KMS-11 (cell line): ENCODE measurements around the gene TMUB2.
A peak's percentile ranks its signal among the peaks of the same experiment; 100 is the strongest.

ENCODE experiments used
- H2AFZ ChIP-seq: fragments of 200-600 bp; sonication (generic); 2 replicates; pipeline ENCODE4 v1.6.1; 2016; ENCODE audit warnings: antibody characterized with exemption, mixed run types, low read depth
- H3K27ac ChIP-seq: fragments of 200-600 bp; sonication (generic); 2 replicates; pipeline ENCODE4 v1.6.1; 2016; ENCODE audit warnings: mild to moderate bottlenecking, mixed run types
- H3K27me3 ChIP-seq: fragments of 200-600 bp; sonication (generic); 2 replicates; pipeline ENCODE4 v1.6.1; 2017; ENCODE audit warnings: mild to moderate bottlenecking, low read depth, mixed run types, moderate library complexity; ENCODE audit not compliant: insufficient read depth
- H3K36me3 ChIP-seq: fragments of 200-600 bp; sonication (generic); 2 replicates; pipeline ENCODE4 v1.6.1; 2017; ENCODE audit warnings: mild to moderate bottlenecking, mixed run types; ENCODE audit not compliant: insufficient read depth
- H3K4me1 ChIP-seq: fragments of 200-600 bp; sonication (generic); 2 replicates; pipeline ENCODE4 v1.6.1; 2016; ENCODE audit warnings: mild to moderate bottlenecking, low read depth, mixed run types; ENCODE audit not compliant: poor library complexity, severe bottlenecking
- H3K4me2 ChIP-seq: fragments of 200-600 bp; sonication (generic); 2 replicates; pipeline ENCODE4 v1.7.0; 2016; ENCODE audit warnings: mild to moderate bottlenecking, mixed run types
- H3K4me3 ChIP-seq: fragments of 200-600 bp; sonication (generic); IDR thresholded peaks from 2 replicates; pipeline ENCODE4 v1.6.1; 2017; ENCODE audit warnings: low read depth, low read length, mixed read lengths; ENCODE audit not compliant: insufficient read depth
- H3K79me2 ChIP-seq: fragments of 200-600 bp; sonication (generic); 2 replicates; pipeline ENCODE4 v1.6.1; 2016; ENCODE audit warnings: low read depth, mixed run types; ENCODE audit not compliant: insufficient read depth
- H3K9ac ChIP-seq: fragments of 200-600 bp; sonication (generic); 2 replicates; pipeline ENCODE4 v1.6.1; 2016; ENCODE audit warnings: mild to moderate bottlenecking, mixed run types
- H4K20me1 ChIP-seq: fragments of 200-600 bp; sonication (generic); 2 replicates; pipeline ENCODE4 v1.6.1; 2016; ENCODE audit warnings: mild to moderate bottlenecking, mixed run types; ENCODE audit not compliant: insufficient read depth
- CTCF ChIP-seq: fragments of 200-600 bp; sonication (generic); conservative IDR thresholded peaks from 2 replicates; pipeline ENCODE4 v1.6.1; 2017; ENCODE audit warnings: low read depth, mild to moderate bottlenecking, antibody characterized with exemption, low read length, moderate library complexity, mixed read lengths

Gene TMUB2

GRCh38 chr17:44214896-44215295, 28.1 kb downstream of the TMUB2 start:
- no peak overlapping the region for H3K4me3 ChIP-seq
- H4K20me1 ChIP-seq, result no peaks in the 10 kb centered on the region
- H3K36me3 ChIP-seq, result peaks cover 9% of the 10 kb centered on the region; the same call in 1 of the 2 replicates
- TF ChIP-seq CTCF, result no peak
- H3K27me3 ChIP-seq, result no peaks in the 10 kb centered on the region
- no peak overlapping the region for H3K4me2 ChIP-seq
- peaks cover 28% of the 10 kb centered on the region for H3K4me1 ChIP-seq
- H2AFZ ChIP-seq, result no peak overlapping the region
- H3K79me2 ChIP-seq, result peaks cover 25% of the 10 kb centered on the region
- no peak overlapping the region for H3K9ac ChIP-seq
- H3K27ac ChIP-seq, result no peak overlapping the region

GRCh38 chr17:44216173-44216572, 29.4 kb downstream of the TMUB2 start:
- no peak for TF ChIP-seq CTCF
- Histone ChIP-seq H3K27me3 (no peaks in the 10 kb centered on the region), H3K27ac (no peak overlapping the region; the same call in 1 of the 2 replicates), H3K4me2 (peak overlapping the region; percentile 1; the same call in 1 of the 2 replicates), H3K36me3 (peaks cover 9% of the 10 kb centered on the region; the same call in 1 of the 2 replicates), H3K4me3 (no peak overlapping the region), H2AFZ (no peak overlapping the region), H3K9ac (peak overlapping the region; percentile 79; the same call in 1 of the 2 replicates), H3K4me1 (peaks cover 17% of the 10 kb centered on the region), H3K79me2 (peaks cover 33% of the 10 kb centered on the region), H4K20me1 (no peaks in the 10 kb centered on the region)

GRCh38 chr17:44216694-44217093, 29.9 kb downstream of the TMUB2 start:
- no peak overlapping the region for H3K4me3 ChIP-seq
- peak overlapping the region; percentile 79; the same call in 1 of the 2 replicates for H3K9ac ChIP-seq
- H3K4me2 ChIP-seq, result peak overlapping the region; percentile 81
- TF ChIP-seq CTCF, result no peak
- H3K4me1 ChIP-seq, result peaks cover 17% of the 10 kb centered on the region
- peaks cover 9% of the 10 kb centered on the region; the same call in 1 of the 2 replicates for H3K36me3 ChIP-seq
- H3K27ac ChIP-seq, result peak overlapping the region; percentile 96; the same call in 1 of the 2 replicates
- no peaks in the 10 kb centered on the region for H4K20me1 ChIP-seq
- H3K27me3 ChIP-seq, result no peaks in the 10 kb centered on the region
- H2AFZ ChIP-seq, result no peak overlapping the region
- peaks cover 38% of the 10 kb centered on the region for H3K79me2 ChIP-seq

- H3K4me3 ChIP-seq, result peak overlapping the region; percentile 69
- H3K27ac ChIP-seq, result peak overlapping the region; percentile 96
- peaks cover 26% of the 10 kb centered on the region for H3K4me1 ChIP-seq
- H3K27me3 ChIP-seq, result no peaks in the 10 kb centered on the region
- H3K36me3 ChIP-seq, result peaks cover 9% of the 10 kb centered on the region; the same call in 1 of the 2 replicates
- peak overlapping the region; percentile 79 for H3K9ac ChIP-seq
- TF ChIP-seq CTCF, result no peak; the same call in 1 of the 2 replicates
- H3K79me2 ChIP-seq, result peaks cover 48% of the 10 kb centered on the region
- peak overlapping the region; percentile 23; the same call in 1 of the 2 replicates for H2AFZ ChIP-seq
- no peaks in the 10 kb centered on the region for H4K20me1 ChIP-seq
- H3K4me2 ChIP-seq, result peak overlapping the region; percentile 81
Observed at GRCh38 chr17:44217738-44218343, 31.1 kb downstream of the TMUB2 start.
